ENCODE results near the gene CTU2.

DNA sequence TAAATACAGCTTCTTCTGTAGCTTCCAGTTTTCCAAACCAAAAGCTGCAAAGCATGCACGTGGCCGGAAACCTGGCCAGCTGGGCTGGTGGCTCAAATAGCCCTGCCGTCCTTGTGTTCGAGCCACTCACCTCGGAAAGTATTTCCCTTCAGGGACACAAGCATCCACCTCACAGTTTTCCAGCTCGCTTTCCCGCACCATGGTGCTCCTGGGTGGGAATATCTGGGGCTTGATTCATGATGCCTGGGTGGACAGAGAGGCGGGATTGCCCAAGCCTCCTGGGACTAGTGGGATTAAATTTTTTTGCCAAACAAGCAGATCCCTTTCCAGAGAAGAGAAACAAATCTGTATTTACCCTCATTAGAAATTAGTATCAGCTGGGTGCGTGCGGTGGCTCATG lies 36.3 kb upstream of the CTU2 start:
- TF ChIP-seq SPI1 (IDR thresholded peaks at IDR 0.05; ENCODE audit: borderline replicate concordance, low read depth) (no peak), POLR2AphosphoS5 (IDR thresholded peaks at IDR 0.05; ENCODE audit: low read depth) (no peak)
- TF ChIP-seq, protein P1, sequence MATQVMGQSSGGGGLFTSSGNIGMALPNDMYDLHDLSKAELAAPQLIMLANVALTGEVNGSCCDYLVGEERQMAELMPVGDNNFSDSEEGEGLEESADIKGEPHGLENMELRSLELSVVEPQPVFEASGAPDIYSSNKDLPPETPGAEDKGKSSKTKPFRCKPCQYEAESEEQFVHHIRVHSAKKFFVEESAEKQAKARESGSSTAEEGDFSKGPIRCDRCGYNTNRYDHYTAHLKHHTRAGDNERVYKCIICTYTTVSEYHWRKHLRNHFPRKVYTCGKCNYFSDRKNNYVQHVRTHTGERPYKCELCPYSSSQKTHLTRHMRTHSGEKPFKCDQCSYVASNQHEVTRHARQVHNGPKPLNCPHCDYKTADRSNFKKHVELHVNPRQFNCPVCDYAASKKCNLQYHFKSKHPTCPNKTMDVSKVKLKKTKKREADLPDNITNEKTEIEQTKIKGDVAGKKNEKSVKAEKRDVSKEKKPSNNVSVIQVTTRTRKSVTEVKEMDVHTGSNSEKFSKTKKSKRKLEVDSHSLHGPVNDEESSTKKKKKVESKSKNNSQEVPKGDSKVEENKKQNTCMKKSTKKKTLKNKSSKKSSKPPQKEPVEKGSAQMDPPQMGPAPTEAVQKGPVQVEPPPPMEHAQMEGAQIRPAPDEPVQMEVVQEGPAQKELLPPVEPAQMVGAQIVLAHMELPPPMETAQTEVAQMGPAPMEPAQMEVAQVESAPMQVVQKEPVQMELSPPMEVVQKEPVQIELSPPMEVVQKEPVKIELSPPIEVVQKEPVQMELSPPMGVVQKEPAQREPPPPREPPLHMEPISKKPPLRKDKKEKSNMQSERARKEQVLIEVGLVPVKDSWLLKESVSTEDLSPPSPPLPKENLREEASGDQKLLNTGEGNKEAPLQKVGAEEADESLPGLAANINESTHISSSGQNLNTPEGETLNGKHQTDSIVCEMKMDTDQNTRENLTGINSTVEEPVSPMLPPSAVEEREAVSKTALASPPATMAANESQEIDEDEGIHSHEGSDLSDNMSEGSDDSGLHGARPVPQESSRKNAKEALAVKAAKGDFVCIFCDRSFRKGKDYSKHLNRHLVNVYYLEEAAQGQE (IDR thresholded peaks at IDR 0.05; ENCODE audit: insufficient replicate concordance, low read depth): no peak
- TF ChIP-seq, protein P2, sequence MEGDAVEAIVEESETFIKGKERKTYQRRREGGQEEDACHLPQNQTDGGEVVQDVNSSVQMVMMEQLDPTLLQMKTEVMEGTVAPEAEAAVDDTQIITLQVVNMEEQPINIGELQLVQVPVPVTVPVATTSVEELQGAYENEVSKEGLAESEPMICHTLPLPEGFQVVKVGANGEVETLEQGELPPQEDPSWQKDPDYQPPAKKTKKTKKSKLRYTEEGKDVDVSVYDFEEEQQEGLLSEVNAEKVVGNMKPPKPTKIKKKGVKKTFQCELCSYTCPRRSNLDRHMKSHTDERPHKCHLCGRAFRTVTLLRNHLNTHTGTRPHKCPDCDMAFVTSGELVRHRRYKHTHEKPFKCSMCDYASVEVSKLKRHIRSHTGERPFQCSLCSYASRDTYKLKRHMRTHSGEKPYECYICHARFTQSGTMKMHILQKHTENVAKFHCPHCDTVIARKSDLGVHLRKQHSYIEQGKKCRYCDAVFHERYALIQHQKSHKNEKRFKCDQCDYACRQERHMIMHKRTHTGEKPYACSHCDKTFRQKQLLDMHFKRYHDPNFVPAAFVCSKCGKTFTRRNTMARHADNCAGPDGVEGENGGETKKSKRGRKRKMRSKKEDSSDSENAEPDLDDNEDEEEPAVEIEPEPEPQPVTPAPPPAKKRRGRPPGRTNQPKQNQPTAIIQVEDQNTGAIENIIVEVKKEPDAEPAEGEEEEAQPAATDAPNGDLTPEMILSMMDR (IDR thresholded peaks at IDR 0.05; ENCODE audit: insufficient read depth, low read length): no peak

Data from HL-60 (cell line).